ENCODE data around the gene ATF7IP.

GRCh38 chr12:14521822-14522221 lies 156.3 kb downstream of the ATF7IP start:
- TF ChIP-seq REST (IDR thresholded peaks at IDR 0.05; ENCODE audit: insufficient read depth in 1 of 2, low read depth in 2 of 2, low read length in 2 of 2) (no peak), POLR2AphosphoS5 (IDR thresholded peaks at IDR 0.05; ENCODE audit: low read depth, low read length) (no peak), SIN3A (IDR thresholded peaks at IDR 0.05; ENCODE audit: borderline replicate concordance, insufficient read depth, low read length) (no peak)
